MV-4-11 (cell line): ENCODE data around the gene ATG16L1.
A peak's percentile ranks its signal among the peaks of the same experiment; 100 is the strongest.

ENCODE experiments used
- DNase-seq: peaks from one replicate; lab custom pipeline; 2025; lab: John Stamatoyannopoulos, UW

The ATG16L1 gene

GRCh38 chr2:233227346-233227978, 24.0 kb upstream of the ATG16L1 start:
- no peak for DNase-seq

- no peak for DNase-seq
These were observed 23.1 kb upstream of the ATG16L1 start for GRCh38 chr2:233228376-233228775.

DNA sequence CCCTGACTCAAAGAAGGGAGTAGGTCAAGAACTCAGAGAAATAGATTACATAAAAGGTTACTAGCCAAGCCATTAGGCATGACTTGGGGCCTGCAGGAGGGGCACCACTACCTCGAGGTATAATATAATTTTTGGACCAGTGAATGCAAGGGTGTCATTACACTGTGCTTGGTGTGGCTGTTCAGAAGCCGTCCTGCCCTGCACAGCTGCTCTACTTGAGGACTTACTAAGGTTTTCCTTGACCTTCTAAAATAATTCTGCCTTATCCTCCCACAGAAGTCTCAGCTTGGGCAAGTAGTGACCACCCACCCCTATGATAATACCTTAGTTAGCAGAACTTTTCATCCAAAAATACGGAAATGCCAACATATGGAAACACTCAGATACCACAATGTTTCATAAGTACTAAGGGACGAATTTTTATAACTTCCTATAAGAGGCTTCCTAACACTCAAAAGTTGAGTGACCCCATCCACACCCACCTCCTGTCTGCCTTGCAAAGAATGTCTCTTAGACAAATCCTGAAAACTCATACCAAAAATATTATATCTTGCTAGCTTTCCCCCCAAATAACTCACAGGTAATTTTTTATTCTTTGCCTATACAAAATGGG, 17.7 kb upstream of the ATG16L1 start:
- DNase-seq, result peak; percentile 77

- DNase-seq, result peak; percentile 36
These were observed 17.2 kb upstream of the ATG16L1 start for GRCh38 chr2:233234264-233234663.

DNA sequence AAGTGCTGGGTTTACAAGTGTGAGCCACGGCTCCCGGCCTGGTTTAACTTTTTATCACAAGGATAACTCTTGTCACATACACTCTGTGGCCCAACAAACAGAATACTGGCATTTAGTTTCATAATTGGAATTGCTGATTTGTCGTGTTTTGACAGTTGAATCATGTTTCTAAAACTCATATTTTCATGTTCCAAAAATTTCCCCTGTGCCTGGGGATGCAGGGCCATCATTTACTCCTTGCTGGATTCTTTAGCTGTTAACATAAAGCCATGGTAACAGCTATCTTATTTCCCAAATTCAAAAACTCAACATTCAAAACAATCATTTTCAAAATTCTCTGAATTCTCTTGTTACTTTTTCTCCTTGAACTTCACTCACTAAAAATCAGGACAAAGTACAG, 16.5 kb upstream of the ATG16L1 start:
- DNase-seq, result no peak

GRCh38 chr2:233235977-233236376, 15.5 kb upstream of the ATG16L1 start:
- DNase-seq, result no peak

GRCh38 chr2:233236820-233237589, 14.5 kb upstream of the ATG16L1 start:
- no peak for DNase-seq

DNA sequence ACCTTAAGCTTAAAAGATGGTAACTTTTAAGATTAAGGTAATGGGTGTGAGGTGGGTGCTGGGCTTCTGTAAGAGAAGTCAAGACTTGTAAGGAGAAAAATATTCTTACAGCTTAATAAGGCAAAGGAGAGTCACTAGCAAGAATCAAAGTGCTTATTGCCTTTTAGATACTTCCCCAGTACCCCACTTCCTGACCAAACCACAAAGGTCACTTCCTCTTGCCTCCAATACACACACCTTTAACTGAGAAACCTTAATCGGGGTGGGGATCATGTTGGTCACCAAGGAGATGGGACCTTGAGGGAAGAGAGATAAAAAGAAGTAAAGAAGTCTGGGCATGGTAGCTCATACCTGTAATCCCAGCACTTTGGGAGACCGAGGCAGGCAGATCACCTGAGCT, 10.6 kb upstream of the ATG16L1 start:
- peak; percentile 38 for DNase-seq

GRCh38 chr2:233241803-233242202, 9.7 kb upstream of the ATG16L1 start:
- no peak for DNase-seq

- peak; percentile 91 for DNase-seq
These were observed 9.1 kb upstream of the ATG16L1 start for GRCh38 chr2:233242231-233242927.

DNA sequence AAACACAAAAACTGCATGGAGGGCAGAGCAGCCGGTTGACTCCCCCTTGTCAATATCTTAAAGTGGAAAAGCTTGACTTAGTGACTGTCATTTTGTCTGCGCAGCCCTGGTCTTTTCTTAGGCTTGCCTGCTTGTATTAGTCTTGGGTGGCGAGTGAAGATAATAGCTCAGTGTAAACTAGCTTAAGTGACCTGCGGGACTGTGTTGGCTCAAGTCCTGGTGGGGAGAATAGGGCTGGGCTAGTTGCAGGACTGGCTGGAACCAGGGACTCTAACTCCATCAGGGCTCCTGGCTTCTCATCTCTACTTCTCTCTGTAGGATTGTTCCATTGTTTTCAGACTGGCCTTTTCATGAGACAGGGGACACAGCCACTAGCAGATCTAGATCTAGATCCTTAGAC, 8.1 kb upstream of the ATG16L1 start:
- DNase-seq, result no peak

DNA sequence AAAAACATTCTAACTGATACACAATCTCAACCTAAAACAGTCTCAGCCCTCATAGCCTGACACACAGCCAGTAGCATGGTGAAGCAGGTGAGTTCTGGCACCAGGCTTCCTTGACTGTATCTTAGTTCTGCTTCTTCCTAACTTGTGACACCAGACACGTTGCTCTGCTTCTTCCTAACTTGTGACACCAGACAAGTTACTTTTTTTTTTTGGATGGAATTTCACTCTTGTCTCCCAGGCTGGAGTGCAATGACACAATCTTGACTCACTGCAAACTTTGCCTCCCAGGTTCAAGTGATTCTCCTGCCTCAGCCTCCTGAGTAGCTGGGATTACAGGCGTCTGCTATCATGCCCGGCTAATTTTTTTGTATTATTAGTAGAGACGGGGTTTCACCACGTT, 6.7 kb upstream of the ATG16L1 start:
- DNase-seq, result no peak

GRCh38 chr2:233245406-233245805, 6.1 kb upstream of the ATG16L1 start:
- no peak for DNase-seq

DNA sequence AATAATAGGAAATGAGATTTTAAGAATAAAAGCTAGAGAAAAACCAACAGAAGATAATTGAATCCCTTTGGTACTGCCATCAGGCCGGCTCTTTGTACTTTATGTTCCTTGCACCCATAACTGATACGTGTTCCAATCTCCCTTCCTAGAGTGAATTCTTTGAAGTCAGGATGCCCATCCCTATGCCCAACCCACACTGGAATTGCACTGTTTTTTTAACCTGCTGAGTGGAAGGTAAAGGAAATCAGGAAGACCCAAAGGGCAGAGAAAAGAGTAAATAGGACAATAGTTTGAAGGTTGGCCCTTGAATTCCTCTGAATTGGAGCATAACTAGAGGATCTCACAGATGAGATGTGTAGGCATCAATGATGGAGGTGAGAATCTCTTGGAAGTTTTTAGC, 4.4 kb upstream of the ATG16L1 start:
- no peak for DNase-seq

DNA sequence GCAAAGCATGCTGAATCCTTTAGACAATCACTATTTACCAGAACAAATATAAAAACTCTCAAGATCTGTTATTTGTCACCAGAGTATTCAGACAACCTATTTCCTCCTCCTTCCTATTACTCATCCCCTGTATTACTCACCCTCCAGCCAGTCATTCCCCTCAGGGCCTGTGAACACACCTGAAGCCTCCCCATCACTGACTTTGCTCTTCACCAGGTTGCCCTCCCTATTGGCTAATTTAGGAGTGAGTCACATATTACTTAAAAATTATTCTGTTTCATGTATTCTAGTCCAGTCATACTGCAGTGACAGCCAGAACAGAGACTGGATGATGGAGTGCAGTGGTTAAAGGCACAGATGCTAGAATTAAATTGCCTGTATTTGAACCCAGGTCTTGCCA, 3.7 kb upstream of the ATG16L1 start:
- DNase-seq, result peak; percentile 12

DNA sequence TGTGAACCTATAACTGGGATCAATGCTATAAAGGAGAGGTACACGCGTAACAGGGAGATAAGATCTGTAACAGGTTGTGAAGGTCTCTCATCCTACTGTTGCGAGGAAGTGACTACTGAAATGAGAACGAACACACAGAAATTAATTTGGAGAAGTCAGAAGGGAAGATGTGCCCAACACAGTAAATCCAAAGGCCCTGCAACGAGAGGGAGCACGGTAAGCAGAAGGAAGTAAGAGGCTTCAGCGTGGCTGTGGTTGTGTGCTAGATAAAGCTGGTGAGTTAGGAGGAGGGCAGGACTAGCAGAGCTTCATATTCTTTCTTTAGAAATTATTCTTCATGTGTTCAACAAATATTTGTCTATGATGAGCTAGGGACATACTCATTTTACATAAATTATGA, 2.5 kb upstream of the ATG16L1 start:
- peak; percentile 91 for DNase-seq

GRCh38 chr2:233250568-233250967, 905 bp upstream of the ATG16L1 start:
- no peak for DNase-seq

- DNase-seq, result no peak
These were observed 528 bp upstream of the ATG16L1 start for GRCh38 chr2:233250985-233251305.

DNA sequence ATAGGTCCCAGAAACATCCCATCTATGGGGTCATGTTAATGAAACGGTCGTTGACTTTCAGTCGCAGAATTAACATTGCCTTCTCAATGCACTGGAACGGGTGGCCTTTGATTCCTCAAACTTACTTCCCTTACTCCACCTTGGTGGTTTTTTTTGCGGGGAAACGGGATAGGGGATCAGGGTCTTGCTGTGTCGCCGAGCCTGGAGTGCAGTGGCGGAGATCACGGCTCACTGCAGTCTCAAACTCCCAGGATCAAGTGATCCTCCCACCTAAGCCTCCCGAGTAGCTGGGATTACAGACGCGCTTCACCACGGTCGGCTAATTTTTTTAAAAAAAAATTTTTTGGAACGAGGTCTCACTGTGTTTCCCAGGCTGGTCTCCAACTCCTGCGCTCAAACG, 754 bp downstream of the ATG16L1 start:
- DNase-seq, result no peak

- no peak for DNase-seq
These were observed 3.7 kb downstream of the ATG16L1 start for GRCh38 chr2:233255151-233255550.

DNA sequence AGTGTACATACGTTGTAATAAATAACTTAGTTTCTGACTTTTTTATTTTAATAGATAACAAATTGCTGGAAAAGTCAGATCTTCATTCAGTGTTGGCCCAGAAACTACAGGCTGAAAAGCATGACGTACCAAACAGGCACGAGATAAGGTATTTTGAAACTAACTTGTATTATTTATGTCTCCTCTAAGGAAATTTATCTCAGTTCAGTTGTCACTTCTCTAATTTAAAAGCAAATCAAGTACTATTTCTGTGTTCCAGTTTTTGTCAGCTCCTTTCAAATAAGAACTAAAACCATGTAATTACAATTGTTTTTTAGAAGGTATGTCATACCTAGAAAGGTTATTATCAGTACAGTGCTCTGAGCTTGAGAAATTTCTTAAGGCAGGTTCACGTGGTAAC, 4.6 kb downstream of the ATG16L1 start:
- no peak for DNase-seq

DNA sequence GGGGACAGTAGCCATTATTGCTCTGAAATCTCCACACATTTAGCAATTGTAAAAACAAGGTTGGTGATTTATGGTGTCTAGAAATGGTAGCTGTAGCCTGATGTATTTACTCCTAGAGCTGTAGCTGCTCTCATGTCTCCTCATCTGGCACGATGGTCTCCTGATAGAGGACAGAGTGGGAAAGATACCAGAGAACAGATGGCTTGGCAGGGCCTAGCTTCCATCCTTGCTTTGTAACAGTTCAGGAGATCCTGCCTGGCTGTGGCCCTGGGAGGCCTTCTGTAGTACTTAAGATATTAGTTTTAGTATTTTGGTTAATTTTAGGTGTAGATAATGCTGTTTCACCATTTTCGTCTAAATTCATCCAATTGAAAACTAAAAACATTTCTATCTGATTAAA, 6.7 kb downstream of the ATG16L1 start:
- no peak for DNase-seq

DNA sequence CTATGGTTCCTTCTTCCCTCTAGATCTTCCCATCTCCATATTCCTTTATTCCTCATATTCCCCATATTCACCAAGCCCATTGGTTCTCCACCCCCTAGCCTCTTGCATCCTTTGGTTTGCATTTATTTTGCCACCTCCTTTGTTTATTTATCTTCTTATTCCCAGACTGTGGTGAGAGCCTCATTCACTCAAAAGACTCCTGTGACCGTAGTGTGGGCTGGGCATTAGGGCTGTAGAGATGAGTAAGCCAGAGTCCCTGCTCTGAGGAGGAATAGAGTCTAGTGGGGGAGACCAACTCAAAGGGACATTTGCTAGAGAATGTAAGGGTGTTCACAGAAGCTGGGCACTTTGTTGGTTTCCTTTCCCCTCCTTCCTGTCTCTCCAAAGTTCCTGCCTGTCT, 8.3 kb downstream of the ATG16L1 start:
- no peak for DNase-seq
